Left lobe of liver (tissue), 2 donors: ENCODE results near the gene JSRP1. TPM values are rescaled to one million over a fixed set of nuclear protein-coding genes. Genes with fewer than 3 reads are reported as not detected.

Experiments used
- ATAC-seq: fragments of 200-7000 bp; cut with Tn5 transposase; one replicate; pipeline ENCODE4 v1.9.1; 2020; ENCODE audit warnings: mild to moderate bottlenecking, moderate library complexity
- DNase-seq: peaks from one replicate; pipeline ENCODE4 v3.0.0-alpha.2; 2020; ENCODE audit warnings: low spot score
- total RNA-seq: library from RNA; stranded (reverse); gene quantifications from one replicate; pipeline ENCODE4 v1.2.1, GENCODE V29; 2021
- donor health status: DM: no; HTN: no; CAD: no; lungs with moderate emphysema.
- donor health status: DM: no; HTN: yes; CAD: no.

JSRP1 gene
- total RNA-seq, 1 donor from 2014 or later: 0.18 TPM

DNA sequence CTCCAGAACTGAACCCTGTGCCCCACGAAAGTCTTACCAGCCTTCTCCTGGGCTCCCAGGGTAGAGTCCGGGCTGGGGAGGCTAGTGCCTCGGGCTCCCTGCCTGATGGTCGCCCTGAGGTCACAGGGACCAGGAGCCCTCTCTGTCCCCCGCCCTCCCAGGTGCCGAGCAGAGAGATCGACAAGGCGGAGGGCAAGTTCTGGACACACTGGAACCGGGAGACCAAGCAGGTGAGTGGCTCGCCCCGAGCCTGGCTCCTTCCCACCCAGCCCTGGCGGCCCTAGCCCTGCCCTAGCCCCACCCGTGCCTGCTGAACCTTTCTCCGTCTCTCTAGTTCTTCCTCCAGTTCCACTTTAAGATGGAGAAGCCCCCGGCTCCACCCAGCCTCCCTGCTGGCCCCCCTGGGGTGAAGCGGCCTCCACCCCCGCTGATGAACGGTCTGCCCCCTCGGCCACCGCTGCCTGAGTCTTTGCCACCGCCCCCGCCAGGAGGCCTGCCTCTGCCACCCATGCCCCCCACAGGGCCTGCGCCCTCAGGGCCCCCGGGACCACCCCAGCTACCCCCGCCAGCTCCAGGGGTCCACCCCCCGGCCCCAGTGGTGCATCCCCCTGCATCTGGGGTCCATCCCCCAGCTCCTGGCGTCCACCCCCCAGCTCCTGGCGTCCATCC is 8.7 kb downstream of the JSRP1 start:
- no peak for DNase-seq
- ATAC-seq: no peak

DNA sequence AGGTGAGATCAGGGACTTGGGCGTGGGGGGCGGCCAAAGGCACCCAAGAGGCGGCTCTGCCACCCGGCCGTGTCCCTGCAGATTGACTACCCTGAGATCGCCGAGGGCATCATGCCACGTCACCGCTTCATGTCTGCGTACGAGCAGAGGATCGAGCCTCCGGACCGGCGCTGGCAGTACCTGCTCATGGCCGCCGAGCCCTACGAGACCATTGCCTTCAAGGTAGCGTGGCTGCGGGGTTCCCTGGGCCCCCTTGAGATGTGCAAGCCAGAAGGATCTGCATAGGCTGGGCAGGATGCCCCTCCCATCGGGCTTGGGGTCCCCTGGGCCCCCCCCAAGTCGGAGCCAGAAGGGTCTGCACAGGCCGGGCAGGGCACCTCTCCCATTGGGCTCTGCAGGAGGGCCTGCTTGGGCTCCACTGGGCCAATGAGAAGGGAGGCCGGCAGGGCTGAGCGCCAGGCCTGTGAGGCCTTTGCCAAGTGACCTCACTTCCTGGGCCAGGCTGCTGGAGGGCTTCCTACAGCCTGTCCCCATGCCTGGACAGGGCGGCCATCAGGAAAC is 9.3 kb downstream of the JSRP1 start:
- DNase-seq (peak; percentile 81), ATAC-seq (peak; percentile 79)

DNA sequence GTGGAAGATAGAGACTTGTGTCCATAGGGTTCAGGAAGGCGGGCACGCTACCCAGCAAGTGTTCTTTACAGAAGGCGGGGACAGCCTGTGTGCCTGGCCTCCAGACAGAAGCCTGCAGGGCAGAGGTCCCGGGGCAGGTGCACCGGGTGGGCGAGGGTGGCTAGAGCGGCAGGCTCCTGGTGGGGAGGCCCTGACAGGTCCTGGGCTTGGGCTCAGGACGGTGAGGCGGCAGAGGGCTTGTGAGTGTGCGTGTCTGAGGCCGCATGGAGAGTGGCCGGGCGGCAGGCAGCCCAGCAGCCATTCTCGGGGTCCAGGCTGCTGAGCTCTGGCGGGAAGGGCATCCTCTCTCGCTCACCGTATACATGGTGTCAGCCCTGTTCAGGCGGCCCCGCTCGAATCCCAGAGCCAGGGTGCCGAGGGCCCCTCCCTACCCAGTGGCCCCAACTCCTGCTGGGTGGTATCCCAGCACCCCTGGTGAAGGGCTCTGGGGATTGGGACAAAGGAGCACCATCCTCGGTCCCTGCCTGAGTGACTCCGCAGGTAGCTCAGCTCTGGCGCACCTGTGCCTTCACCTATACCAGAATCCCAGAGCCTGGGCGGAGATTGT is 10.1 kb downstream of the JSRP1 start:
- no peak for DNase-seq
- ATAC-seq: no peak

DNA sequence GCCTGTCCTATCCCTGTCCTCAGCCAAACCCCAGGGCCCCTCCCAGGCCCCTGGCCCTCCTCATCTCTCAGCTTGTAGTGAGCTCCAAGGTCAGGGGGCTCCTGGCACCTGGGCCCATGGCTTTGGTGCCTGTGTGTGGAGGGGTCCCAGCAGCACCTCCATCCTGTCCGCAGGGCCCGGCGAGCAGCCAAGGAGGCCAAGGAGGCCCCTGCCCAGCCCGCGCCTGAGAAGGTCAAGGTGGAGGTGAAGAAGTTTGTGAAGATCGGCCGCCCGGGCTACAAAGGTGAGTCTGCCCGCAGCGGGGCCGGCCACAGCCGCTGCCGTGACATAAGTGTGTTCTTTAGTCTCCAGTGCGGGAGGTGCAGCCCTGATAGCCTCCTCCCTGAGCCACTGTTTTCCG is 10.9 kb downstream of the JSRP1 start:
- DNase-seq: no peak
- ATAC-seq: no peak

DNA sequence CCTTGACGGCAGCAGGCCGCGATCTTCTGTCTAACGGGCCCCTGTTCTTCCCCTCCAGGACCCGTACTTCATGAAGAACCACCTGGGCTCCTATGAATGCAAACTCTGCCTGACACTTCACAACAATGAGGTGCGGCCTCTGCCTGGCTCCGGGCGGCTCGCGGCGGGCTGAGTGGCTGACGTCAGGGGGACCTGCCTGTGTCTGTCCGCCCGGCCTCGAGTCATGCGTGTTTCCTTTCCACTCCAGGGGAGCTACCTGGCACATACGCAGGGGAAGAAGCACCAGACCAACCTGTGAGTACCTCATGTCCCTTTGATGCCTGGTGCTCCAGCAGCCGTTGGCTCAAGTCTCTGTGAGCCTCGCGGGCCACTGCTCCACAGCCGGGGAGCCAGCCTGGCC is 11.7 kb downstream of the JSRP1 start:
- DNase-seq: no peak
- no peak for ATAC-seq

GRCh38 chr19:2244125-2244411 is 12.1 kb downstream of the JSRP1 start:
- ATAC-seq: no peak
- DNase-seq: no peak

DNA sequence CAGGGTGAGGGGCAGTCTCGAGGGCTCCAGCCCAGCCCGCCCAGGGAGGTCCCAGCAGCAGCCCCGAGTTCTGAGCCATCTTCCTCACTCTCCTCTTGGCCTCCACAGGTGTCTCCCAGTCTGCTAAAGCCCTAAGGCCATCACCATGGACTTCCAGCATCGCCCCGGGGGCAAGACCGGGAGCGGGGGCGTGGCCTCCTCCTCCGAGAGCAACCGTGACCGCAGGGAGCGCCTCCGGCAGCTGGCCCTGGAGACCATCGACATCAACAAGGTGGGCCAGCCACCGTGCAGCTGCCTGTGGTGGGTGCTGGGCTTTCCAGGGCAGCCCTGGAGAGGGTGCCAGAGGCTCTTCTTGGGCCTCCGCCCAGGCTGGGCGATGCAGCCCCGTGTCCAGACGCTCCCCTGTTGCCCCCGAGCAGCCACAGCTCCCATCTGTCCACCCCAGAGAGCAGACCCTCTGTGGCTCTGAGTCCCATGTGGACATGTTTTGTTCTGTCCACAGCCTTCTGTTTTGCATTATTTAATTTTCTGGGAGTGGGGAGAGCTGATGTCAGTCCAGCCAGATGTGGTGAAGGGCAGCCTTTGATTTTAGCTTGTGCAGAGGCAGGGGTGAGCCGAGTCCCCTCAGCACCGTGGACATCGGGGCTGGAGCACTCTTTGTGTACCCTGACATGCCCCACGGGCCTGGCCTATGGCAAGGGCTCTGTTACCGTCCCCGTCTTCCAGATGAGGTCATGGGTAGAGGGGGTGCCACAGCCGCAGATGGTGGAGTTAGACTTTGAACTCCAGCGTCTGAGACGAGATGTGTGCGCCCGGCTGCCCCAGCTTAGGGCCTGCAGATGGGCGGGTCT is 12.7 kb downstream of the JSRP1 start:
- DNase-seq (no peak), ATAC-seq (no peak)

- DNase-seq: no peak
These were observed 13.4 kb downstream of the JSRP1 start for GRCh38 chr19:2242816-2243215.

GRCh38 chr19:2242092-2242537 is 14.1 kb downstream of the JSRP1 start:
- DNase-seq: no peak
- ATAC-seq: peak; percentile 81

More at GRCh38 chr19:2242816-2243215, 13.4 kb downstream of the JSRP1 start:
- no peak for ATAC-seq

GRCh38 chr19:2240881-2241760 is 15.1 kb downstream of the JSRP1 start:
- DNase-seq (no peak), ATAC-seq (no peak)

- no peak for DNase-seq
- no peak for ATAC-seq
These were observed 16.1 kb downstream of the JSRP1 start for GRCh38 chr19:2239771-2240770.

GRCh38 chr19:2239173-2239572 is 17.0 kb downstream of the JSRP1 start:
- ATAC-seq (no peak), DNase-seq (no peak)

DNA sequence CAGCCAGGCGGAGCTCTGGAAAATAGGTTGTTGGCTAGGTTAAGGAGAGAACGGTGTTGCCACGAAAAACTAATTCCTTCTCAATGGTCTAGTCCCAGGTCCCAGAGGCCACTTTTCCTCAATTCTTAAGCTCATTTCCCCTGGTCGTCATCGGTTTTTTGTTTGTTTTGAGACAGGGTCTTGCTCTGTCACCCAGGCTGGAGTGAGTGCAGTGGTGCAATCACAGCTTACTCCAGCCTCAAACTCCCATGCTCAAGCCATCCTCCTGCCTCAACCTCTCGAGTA is 18.4 kb downstream of the JSRP1 start:
- ATAC-seq: no peak

DNA sequence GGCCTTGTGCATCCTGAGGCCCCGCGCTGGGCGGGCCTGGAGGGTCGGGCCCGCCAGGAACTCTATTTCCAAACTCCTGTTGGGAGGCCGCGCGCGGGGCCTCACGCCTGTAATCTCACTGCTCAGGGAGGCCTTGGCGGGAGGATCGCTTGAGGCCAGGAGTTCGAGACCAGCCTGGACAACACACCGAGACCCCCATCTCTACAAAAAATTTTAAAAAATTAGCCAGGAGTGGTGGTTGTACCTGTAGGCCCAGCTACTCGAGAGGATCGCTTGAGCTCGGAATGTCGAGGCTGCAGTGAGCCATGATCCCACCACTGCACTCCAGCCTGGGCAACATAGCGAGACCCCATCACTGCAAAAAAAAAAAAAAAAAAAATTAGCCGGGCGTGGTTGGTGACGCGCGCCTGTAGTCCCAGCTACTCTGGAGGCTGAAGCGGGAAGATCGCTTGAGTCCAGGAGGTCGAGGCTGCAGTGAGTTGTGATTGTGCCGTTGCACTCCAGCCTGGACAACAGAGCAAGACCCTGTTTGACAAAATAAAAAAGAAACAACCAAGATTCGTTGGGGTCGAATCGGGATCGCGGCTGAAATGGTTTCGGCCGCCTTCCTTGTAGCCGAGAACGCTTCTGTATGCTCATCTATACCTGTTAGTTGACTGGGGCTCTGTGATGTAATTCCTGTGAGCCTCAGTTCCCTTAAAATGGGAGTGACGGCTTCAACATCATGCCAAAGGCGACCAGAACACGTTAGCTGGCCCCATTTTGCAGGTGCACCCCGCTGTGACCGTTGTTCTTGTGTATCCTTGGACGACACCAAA is 19.0 kb downstream of the JSRP1 start:
- no peak for ATAC-seq
- no peak for DNase-seq

More for the DNA sequence above, 18.4 kb downstream of the JSRP1 start:
- no peak for DNase-seq

DNA sequence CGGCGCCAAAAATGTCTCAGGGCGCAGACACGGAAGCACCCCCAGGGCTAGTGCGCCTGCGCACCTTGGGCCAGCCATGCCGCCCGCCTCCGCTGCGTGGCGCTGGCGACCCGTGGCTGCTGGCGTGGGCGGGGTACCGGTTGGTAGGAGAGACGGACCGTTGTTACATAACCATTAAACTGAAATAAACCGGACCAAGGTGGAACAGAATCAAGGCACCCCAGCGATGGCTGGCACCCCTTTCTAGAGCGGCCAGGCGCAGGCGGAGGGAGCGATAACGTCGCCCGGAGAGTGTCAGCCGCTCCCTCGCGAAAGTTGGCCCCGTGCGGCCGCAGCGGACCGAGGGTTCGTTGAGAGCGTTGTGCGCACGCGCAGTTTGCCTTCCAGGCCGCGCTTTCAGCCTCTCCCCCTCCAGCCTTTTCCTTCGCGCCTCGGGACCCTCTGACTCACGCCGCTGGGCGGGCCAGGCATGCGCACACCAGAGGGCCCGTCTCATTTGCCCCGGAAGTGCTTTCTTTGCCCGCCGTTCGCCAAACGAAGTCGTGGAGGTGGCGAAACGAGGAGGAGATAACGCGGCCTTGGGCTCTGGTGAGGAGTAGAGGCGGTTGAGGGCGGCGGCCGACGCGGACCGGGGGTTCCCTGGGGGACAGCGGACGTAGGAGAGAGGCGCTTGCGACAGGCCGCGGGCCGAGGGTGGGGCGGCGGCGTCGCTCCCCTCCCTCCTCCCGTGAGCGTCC is 19.7 kb downstream of the JSRP1 start, which contains the start of the genes PLEKHJ1 and SF3A2:
TSS of gene PLEKHJ1 (minus strand) at position 16 of the 737 bp plus-strand sequence. CDS start 81 bp downstream, outside the sequence.
TSS of gene SF3A2 (plus strand) at position 511 of the 737 bp plus-strand sequence. CDS start 6,595 bp downstream, outside the sequence.
- DNase-seq (peak; percentile 97), ATAC-seq (peak; percentile 89)

GRCh38 chr19:2236064-2236313 is 20.2 kb downstream of the JSRP1 start:
- ATAC-seq: no peak
- DNase-seq: no peak

- peak; percentile 21 for ATAC-seq
- DNase-seq: no peak
These were observed 20.7 kb downstream of the JSRP1 start for GRCh38 chr19:2235381-2236063.

DNA sequence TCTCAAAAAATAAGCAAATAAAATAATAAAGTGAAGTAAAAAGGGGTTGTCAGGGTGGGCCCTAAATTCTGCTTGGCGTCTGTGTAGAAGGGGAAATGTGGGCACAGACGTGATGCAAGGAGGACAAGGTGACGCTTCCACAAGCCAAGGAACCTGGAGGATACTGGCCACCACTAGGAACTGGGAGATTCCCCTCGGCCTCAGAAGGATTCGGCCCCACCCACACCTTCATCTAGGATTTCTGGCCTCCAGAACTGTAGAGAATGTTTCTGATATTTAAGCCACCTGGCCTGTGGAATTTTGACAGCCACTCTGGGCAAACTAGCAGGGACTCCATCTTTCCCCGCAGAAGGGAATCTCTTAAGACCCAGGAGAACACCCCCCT is 21.2 kb downstream of the JSRP1 start:
- ATAC-seq: no peak

More for the DNA sequence above, 21.2 kb downstream of the JSRP1 start:
- DNase-seq: no peak
